Transverse colon (tissue), 4 donors: Measurements from ENCODE around the gene ACSF3. TPM values are rescaled to one million over a fixed set of nuclear protein-coding genes. Genes with fewer than 3 reads are reported as not detected.

Experiments used
- DNase-seq: peaks from one replicate; pipeline ENCODE4 v3.0.0-alpha.2; 2019
- H3K27ac ChIP-seq, 4 donors: fragments of 200-600 bp; sonication (generic); 2 replicates each; pipeline ENCODE4 v1.5.1; 2016 to 2018; ENCODE audit warnings: inconsistent platforms in 4 of 4
- H3K27me3 ChIP-seq: fragments of 200-600 bp; sonication (generic); 2 replicates; pipeline ENCODE4 v1.5.1; 2017; ENCODE audit warnings: inconsistent platforms
- H3K36me3 ChIP-seq, 4 donors: fragments of 200-600 bp; sonication (generic); 2 replicates each; pipeline ENCODE4 v1.5.1; 2017 to 2019; ENCODE audit warnings: inconsistent platforms in 4 of 4
- H3K4me1 ChIP-seq, 4 donors: fragments of 200-600 bp; sonication (generic); 2 replicates each; pipeline ENCODE4 v1.5.1; 2017 to 2020; ENCODE audit warnings: inconsistent platforms in 4 of 4
- H3K4me3 ChIP-seq, 4 donors: fragments of 200-600 bp; sonication (generic); 1 replicate in 1 of 4; 2 replicates in 3 of 4; pipeline versions ENCODE4 v1.5.1 to v1.6.1; 2017 to 2019; ENCODE audit warnings: inconsistent platforms in 4 of 4
- H3K9me3 ChIP-seq, 2 donors: fragments of 200-600 bp; sonication (generic); 2 replicates each; pipeline ENCODE4 v1.5.1; 2017 to 2019; ENCODE audit warnings: inconsistent platforms in 2 of 2
- EP300 ChIP-seq: sonication (generic); formaldehyde crosslinking; IDR thresholded peaks from one replicate; pipeline ENCODE4 v1.6.1; 2017; ENCODE audit warnings: antibody characterized with exemption, low read depth
- POLR2A ChIP-seq: fragments of 450-650 bp; IDR thresholded peaks from one replicate; pipeline ENCODE4 v1.6.1; 2016; ENCODE audit warnings: antibody characterized with exemption, mild to moderate bottlenecking, moderate library complexity
- POLR2AphosphoS5 ChIP-seq, 3 donors: sonication (generic); formaldehyde crosslinking; IDR thresholded peaks; one replicate each; pipeline ENCODE4 v1.6.1; 2016; ENCODE audit warnings: antibody characterized with exemption in 3 of 3
- WGBS, 2 donors: methylation state at CpG; one replicate each; pipeline ENCODE4 v1.1.5; 2018; ENCODE audit warnings: low coverage in 1 of 2; 5-methylcytosine and 5-hydroxymethylcytosine counted together
- in situ Hi-C, 4 donors: fragments of 200-750 bp; cut with MboI; loops; one replicate each; pipeline versions ENCODE4 v1.15.0 to v1.15.1; 2017; ENCODE audit warnings: low sequenced_read_pairs in 3 of 4, low pct_ligation_motif_present in 1 of 4, low pct_unique_long_range_greater_than_20kb in 1 of 4
- intact Hi-C: fragments of 100-400 bp; cut with DNase I; formaldehyde crosslinking; loops from one replicate; pipeline ENCODE4 v1.15.1; 2023; ENCODE audit warnings: low total_unique reads
- total RNA-seq, 4 donors: library from RNA; depleted of rRNA; stranded (reverse); fragments of >200 nt; gene quantifications; one replicate each; pipeline ENCODE4 v1.1.0, GENCODE V29; 2016
- TF ChIP-seq, protein P1 (sequence below), 5 experiments: fragments of 200-600 bp in 3 of 5; fragments of 450-650 bp in 2 of 5; sonication (generic) in 3 of 5; IDR thresholded peaks; 1 replicate in 2 of 5; 2 replicates in 3 of 5; pipeline ENCODE4 v1.5.1; 2016 to 2017; ENCODE audit warnings: antibody characterized with exemption in 5 of 5, inconsistent platforms in 3 of 5, mild to moderate bottlenecking in 2 of 5, moderate library complexity in 1 of 5

Gene ACSF3
- total RNA-seq, 4 donors from 2014 or later: 54.5 to 120 (median 75.8) TPM

DNA sequence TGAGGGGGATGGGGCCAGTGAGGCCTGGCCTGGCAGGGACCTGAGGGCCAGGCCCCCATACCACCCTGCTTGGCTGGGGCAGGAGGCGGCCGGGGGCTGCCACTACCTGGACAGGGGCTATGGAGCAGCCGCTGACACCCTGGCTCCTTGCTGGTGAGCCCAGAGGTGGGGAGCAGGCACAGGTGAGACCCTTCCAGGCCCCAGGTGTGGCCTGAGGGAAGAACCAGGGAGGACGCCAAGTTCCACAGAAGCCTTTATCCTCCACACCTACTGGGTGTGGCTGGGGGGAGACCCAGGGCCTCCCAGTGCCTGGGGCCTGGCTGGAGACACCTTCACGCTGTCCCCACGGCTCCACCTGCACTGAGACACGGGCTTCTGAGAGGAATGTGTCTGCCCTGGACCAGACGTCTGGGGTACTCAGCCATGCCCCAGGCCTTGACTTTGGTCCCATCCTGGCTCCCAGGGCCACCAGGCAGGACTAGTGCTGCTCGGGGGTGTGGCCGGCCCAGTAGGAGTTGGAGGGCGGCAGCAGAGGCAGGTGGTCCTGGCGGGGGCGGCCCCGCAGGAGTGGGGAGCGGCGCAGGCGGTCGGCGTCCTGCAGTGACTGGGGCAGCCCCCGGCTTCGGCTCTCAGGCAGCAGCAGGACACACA, 102.0 kb downstream of the ACSF3 start:
- no peaks in the 10 kb centered on the region for H3K9me3 ChIP-seq
- no peak overlapping the region for H3K27ac ChIP-seq
- 84% methylated on average over 19 of the region's 21 CpGs; no CpG with 5 or more reads in 1 of the 2 donors for WGBS, 2 donors
- DNase-seq: no peak
- in situ Hi-C loops (no loop called here), intact Hi-C loops (no loop called here)
- H3K4me1 ChIP-seq: peaks cover 3 to 17% (median 9%) of the 10 kb centered on the region in 4 donors
- no peaks in the 10 kb centered on the region for H3K36me3 ChIP-seq
- TF ChIP-seq, protein P1, sequence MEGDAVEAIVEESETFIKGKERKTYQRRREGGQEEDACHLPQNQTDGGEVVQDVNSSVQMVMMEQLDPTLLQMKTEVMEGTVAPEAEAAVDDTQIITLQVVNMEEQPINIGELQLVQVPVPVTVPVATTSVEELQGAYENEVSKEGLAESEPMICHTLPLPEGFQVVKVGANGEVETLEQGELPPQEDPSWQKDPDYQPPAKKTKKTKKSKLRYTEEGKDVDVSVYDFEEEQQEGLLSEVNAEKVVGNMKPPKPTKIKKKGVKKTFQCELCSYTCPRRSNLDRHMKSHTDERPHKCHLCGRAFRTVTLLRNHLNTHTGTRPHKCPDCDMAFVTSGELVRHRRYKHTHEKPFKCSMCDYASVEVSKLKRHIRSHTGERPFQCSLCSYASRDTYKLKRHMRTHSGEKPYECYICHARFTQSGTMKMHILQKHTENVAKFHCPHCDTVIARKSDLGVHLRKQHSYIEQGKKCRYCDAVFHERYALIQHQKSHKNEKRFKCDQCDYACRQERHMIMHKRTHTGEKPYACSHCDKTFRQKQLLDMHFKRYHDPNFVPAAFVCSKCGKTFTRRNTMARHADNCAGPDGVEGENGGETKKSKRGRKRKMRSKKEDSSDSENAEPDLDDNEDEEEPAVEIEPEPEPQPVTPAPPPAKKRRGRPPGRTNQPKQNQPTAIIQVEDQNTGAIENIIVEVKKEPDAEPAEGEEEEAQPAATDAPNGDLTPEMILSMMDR (IDR thresholded peaks at IDR 0.05): no peak
- TF ChIP-seq POLR2A (no peak), EP300 (no peak), POLR2AphosphoS5 (IDR thresholded peaks at IDR 0.05) (no peak)
- peaks cover 49% of the 10 kb centered on the region for H3K27me3 ChIP-seq
- no peak overlapping the region for H3K4me3 ChIP-seq

DNA sequence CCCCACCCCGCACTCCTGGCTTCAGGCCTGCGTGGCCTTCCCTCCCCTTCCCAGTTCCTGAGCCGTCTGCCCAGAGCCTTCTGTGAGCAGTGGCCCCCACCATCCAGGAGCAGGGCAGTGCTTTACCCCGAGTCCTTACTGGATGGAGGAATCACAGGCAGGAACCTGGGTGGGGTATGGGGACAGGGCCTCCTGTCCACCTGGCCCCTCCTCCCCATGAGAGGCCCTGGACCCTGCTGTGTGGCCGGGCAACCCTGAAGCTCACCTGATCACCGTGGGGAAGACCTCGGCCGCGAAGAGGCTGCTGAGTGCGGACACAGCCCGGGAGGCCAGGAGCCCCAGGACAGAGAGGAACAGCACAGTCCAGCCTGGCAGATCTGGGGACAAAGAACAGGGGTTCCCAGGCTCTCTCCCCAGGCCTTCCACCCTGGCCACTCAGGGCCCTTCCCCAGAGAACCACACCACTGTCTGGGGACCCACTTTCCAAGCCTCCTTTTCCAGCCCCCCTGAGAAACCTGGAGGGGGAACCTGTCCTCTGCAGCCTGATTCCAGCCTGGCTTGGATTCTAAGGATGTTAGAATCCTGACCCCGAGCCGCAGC, 103.5 kb downstream of the ACSF3 start:
- Histone ChIP-seq H3K27me3 (peaks cover 52% of the 10 kb centered on the region), H3K9me3 (no peaks in the 10 kb centered on the region), H3K4me3 (no peak overlapping the region), H3K27ac (no peak overlapping the region), H3K4me1 (peaks cover 1 to 23% (median 15%) of the 10 kb centered on the region in 4 donors), H3K36me3 (no peaks in the 10 kb centered on the region)
- WGBS, 2 donors: 90% methylated on average over 7 to 8 of the region's 13 CpGs
- intact Hi-C loops: no loop called here
- no peak for TF ChIP-seq EP300
- no peak for TF ChIP-seq POLR2A
- no peak for TF ChIP-seq POLR2AphosphoS5 (IDR thresholded peaks at IDR 0.05)
- TF ChIP-seq, protein P1 (IDR thresholded peaks at IDR 0.05): no peak
- DNase-seq: no peak
- in situ Hi-C loops: no loop called here

DNA sequence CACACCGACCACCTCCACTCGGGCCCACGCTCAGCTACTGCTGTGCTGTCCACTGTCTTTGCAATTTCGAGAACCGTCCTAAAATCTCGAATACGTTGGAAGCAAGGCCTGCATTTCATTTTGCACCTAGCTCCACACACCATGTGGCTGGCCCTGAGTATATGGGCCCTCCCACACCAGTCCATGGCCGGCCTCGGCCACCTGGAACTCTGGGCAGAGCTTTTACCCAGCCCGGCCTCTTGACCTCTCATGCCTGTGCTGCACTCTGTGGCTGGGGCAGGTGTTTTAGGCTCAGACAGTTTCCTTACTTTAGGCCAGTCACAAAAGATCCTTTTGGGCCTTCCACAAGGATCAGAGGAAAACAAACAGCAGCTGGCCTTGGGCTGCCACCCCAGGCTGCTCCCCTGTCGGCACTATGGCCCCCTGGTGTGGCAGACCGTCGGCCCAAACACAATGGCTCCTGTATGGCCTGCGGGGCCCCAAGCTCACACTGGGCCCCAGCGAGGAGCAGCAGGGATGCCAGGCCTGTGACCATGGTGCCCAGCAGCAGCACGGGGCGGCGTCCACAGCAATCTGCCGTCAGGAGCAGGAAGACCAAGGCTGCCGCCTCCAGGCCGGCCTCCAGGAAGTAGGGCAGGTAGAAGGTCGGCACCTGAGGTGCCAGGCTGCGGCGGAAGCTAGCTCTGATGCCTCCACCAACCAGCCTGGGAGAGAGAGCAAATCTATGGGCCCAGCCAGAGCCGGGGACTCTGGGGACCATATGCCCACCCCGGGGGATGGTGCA, 104.2 kb downstream of the ACSF3 start:
- no peak for DNase-seq
- peaks cover 0 to 23% (median 15%) of the 10 kb centered on the region in 4 donors for H3K4me1 ChIP-seq
- 67 to 81% methylated on average over 1 to 26 of the region's 26 CpGs for WGBS, 2 donors
- no peak overlapping the region for H3K4me3 ChIP-seq
- no peak for TF ChIP-seq POLR2AphosphoS5 (IDR thresholded peaks at IDR 0.05)
- no peak for TF ChIP-seq POLR2A
- in situ Hi-C loops: no loop called here
- no peaks in the 10 kb centered on the region for H3K9me3 ChIP-seq
- no peaks in the 10 kb centered on the region for H3K36me3 ChIP-seq
- peaks cover 56% of the 10 kb centered on the region for H3K27me3 ChIP-seq
- H3K27ac ChIP-seq: no peak overlapping the region
- intact Hi-C loops: no loop called here

DNA sequence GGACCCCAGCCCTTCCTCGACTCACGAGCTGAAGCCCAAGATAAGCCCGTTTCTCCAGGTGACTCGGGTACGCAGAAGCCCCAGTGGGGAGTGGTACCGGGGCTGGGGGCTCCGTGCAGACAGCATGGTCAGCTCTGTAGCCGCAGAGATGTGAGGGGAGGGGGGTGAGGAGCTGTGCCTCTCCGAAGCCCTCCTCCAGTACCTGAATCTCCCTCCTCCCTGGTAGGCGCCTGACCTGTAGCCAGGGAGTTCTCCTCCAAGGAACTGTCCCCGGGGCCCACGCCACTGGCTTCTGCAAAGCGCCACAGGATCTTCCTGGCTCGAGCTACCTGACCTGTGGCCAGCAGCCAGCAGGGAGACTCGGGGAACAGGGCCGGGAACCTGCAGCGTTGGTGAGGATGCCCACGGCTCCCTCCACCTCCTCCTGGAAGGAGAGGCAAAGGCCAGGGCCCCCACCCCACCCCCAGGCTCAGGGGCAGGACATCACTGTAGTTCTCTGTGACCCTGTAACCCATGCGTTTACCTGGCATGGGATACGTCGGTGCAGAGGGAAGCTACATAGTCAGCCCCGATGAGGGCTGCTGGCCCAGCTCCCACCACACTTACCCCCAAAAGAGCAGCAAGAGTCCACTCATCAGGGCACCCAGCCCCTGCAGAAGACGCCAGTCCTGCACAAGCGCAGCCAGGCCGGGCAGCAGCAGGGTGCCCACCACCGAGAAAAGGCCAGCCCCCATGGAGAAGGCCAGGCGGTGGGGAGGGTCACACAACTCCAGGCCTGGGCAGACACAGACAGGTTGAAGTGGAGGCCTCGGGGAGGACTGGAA, 105.0 kb downstream of the ACSF3 start:
- no peak for DNase-seq
- Histone ChIP-seq H3K36me3 (no peaks in the 10 kb centered on the region), H3K4me3 (no peak overlapping the region), H3K27ac (no peak overlapping the region), H3K27me3 (peaks cover 65% of the 10 kb centered on the region), H3K4me1 (peaks cover 0 to 23% (median 15%) of the 10 kb centered on the region in 4 donors), H3K9me3 (no peaks in the 10 kb centered on the region)
- in situ Hi-C loops: no loop called here
- intact Hi-C loops: no loop called here
- TF ChIP-seq POLR2A: no peak
- TF ChIP-seq, protein P1 (IDR thresholded peaks at IDR 0.05): no peak
- TF ChIP-seq POLR2AphosphoS5 (IDR thresholded peaks at IDR 0.05): no peak
- TF ChIP-seq EP300: no peak
- 78% methylated on average over 22 of the region's 28 CpGs; no CpG with 5 or more reads in 1 of the 2 donors for WGBS, 2 donors
